AG09309 (cell line): ENCODE results near the gene IFNGR1.

ENCODE experiments used
- DNase-seq: peaks from one replicate; pipeline ENCODE4 v3.0.0-alpha.2; 2010; ENCODE audit warnings: low read depth
- H3K4me3 ChIP-seq: 2 replicates; pipeline ENCODE4 v1.5.1; 2011; ENCODE audit warnings: mild to moderate bottlenecking, low read depth, low read length, moderate library complexity; ENCODE audit not compliant: control insufficient read depth
- TF ChIP-seq, protein P1 (sequence below): IDR thresholded peaks from 2 replicates; pipeline ENCODE4 v1.5.1; 2011; ENCODE audit warnings: mild to moderate bottlenecking, low read depth, low read length, inconsistent platforms; ENCODE audit not compliant: insufficient read depth, control insufficient read depth; ENCODE audit errors: missing control alignments

The IFNGR1 gene

GRCh38 chr6:137230956-137231555, 11.9 kb upstream of the IFNGR1 start:
- H3K4me3 ChIP-seq: no peak overlapping the region
- no peak for DNase-seq
- TF ChIP-seq, protein P1, sequence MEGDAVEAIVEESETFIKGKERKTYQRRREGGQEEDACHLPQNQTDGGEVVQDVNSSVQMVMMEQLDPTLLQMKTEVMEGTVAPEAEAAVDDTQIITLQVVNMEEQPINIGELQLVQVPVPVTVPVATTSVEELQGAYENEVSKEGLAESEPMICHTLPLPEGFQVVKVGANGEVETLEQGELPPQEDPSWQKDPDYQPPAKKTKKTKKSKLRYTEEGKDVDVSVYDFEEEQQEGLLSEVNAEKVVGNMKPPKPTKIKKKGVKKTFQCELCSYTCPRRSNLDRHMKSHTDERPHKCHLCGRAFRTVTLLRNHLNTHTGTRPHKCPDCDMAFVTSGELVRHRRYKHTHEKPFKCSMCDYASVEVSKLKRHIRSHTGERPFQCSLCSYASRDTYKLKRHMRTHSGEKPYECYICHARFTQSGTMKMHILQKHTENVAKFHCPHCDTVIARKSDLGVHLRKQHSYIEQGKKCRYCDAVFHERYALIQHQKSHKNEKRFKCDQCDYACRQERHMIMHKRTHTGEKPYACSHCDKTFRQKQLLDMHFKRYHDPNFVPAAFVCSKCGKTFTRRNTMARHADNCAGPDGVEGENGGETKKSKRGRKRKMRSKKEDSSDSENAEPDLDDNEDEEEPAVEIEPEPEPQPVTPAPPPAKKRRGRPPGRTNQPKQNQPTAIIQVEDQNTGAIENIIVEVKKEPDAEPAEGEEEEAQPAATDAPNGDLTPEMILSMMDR: no peak

DNA sequence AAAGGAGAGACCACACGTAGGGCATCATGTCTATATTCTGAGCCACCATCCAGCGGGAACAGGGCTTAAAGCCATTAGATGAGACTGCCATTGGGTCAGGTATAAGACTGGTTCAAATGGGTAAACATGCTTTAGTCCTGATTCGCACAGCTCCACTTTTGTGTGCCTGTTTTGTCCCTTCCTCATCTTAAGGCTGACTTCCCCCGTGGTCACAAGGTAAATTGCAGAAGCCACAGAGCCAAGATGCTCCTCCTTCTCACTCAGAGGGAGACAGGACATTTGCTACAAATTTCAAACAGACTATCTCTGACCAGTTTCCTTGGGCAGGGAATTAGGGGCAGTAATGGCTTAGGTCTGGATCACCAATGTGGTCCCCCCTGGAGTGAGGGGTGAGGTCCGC, 11.4 kb upstream of the IFNGR1 start:
- TF ChIP-seq, protein P1: no peak
- DNase-seq: no peak
- H3K4me3 ChIP-seq: no peak overlapping the region

- H3K4me3 ChIP-seq: no peak overlapping the region
- no peak for DNase-seq
- TF ChIP-seq, protein P1: no peak
Measured at GRCh38 chr6:137229075-137229759, 10.0 kb upstream of the IFNGR1 start.

DNA sequence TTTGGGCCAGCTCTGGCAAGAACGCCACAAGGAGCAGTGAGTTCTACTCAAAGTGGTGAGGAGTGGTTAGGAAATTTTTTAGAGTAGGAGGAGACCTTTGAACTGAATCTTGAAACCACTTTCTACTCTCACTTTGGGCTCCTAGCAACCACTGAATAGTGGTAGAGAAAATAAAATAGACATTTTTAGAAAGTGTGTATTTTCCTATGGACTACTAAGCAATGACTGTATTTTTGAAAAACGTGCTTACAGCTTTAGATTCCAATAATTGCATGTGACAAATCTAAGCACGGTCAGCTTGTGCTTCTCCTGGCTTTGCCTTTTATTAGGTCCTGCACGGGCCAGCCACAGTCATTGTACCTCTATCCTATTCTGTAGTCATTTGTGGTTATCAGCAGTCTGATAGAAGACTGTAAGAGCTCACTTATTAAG, 8.7 kb upstream of the IFNGR1 start:
- no peak for DNase-seq
- no peak overlapping the region for H3K4me3 ChIP-seq
- TF ChIP-seq, protein P1: no peak

DNA sequence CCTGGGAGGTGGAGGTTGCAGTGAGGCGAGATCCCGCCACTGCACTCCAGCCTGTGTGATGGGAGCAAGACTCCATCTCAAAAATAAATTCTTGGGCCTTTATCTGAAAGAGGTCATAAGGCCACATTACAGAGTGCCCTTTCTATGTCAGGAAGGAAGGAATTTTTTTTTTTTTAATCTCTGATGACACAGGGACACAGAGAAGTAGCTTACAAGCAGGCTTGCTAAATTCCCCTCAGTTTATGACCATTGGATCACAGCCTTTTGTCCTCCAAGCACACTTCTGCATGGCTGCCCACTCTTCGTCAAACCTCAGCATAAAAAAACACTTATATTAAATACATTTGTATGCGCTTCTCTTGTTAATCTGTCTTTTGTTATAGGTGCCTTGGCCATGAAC, 7.5 kb upstream of the IFNGR1 start:
- DNase-seq: no peak
- TF ChIP-seq, protein P1: no peak
- no peak overlapping the region for H3K4me3 ChIP-seq

DNA sequence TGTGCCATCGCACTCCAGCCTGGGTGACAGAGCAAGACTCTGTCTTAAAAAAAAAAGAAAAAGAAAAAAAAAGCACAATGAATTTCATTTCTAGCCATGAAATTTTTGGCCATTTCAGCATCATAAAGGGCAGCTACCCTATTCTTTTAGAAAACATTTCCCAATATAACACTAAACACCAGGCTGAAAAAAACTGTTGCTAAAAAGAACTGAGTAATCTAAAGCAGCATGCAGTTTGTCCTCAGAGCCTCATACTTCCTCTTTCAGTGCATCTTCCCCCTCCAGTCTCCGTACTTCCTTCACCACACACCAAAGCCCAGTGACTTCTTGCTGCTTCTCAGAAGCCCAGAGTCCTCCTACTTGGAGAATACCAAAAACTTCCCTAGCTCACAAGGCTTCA, 5.6 kb upstream of the IFNGR1 start:
- no peak for DNase-seq
- H3K4me3 ChIP-seq: no peak overlapping the region
- TF ChIP-seq, protein P1: no peak
